ENCODE measurements around the gene PRLH. TPM values are rescaled to one million over a fixed set of nuclear protein-coding genes. Genes with fewer than 3 reads are reported as not detected.

Gene PRLH
- polyA plus RNA-seq, 2 of the 4 experiments (the other 2 are of a cell fraction): not detected

- TF ChIP-seq NPAS2 (CRISPR knock-in tag; IDR thresholded peaks at IDR 0.05; ENCODE audit: borderline replicate concordance): no peak
- TF ChIP-seq EP300 (IDR thresholded peaks at IDR 0.05): no peak
- H3K27ac ChIP-seq: no peak overlapping the region
- ChIA-PET POLR2A (no interaction called here), CTCF (interaction anchor here (2.5 kb wide), 1 partner anchor 54 kb away, joined by 10 read pairs; no protein-coding TSS in a partner anchor)
- H3K4me1 ChIP-seq: peaks cover 8% of the 10 kb centered on the region
- no peaks in the 10 kb centered on the region for H3K9me3 ChIP-seq
- 71% methylated on average over 1 of the region's 1 CpG for WGBS (ENCODE audit: missing lambda C conversion rate)
- ATAC-seq (no peak), FAIRE-seq (no peak), DNase-seq (ENCODE audit: low read depth in 1 of 2, low spot score in 1 of 2) (no peak)
- no peak overlapping the region for H3K4me2 ChIP-seq
- H3K4me3 ChIP-seq: no peak overlapping the region
Measured at GRCh38 chr2:237517990-237518389, 48.4 kb upstream of the PRLH start.

DNA sequence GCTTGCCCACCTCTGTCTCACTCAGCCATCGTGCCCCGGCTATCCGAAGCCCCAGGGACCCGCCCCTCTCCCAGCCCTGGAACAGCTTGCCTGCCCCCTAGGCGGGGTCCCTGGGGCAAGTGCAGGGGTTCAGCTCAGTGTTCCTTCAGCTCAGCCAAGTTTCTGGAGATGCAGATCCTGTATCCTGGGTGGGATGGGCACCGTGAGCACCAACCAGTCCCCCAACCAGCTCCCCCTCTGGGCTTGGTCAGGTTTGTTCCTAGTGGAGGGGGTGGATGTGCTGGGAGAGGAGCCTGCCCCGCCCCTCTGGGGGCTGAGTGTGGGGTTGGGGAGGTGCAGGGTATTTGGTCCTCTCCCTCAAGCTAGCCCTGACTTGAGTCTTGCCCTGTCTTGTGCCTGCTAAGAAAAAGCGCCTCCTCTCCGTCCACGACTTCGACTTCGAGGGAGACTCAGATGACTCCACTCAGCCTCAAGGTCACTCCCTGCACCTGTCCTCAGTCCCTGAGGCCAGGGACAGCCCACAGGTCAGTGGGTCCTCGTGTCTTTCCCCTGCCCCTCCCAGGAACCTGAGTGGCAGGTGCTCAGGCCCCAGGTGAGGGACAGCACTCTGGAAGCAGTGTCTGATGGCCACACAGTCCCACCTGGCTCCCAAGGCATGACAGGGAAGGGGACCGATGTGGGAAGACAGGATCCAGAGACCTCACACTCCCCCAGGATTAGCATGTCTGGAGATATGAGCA, 46.7 kb upstream of the PRLH start:
- FAIRE-seq (no peak), DNase-seq (ENCODE audit: low read depth in 1 of 2, low spot score in 1 of 2) (no peak), ATAC-seq (peak; percentile 20 to 38; a peak in 3 of 6 replicates)
- Histone ChIP-seq H3K4me3 (no peak overlapping the region), H3K27ac (peak overlapping the region in 1 of 2 experiments; percentile 51; a peak in 2 of 6 replicates), H3K4me1 (no peaks in the 10 kb centered on the region), H3K4me2 (no peak overlapping the region), H3K9me3 (no peaks in the 10 kb centered on the region)
- WGBS (ENCODE audit: missing lambda C conversion rate): 94% methylated on average over 13 of the region's 14 CpGs
- ChIA-PET POLR2A (interaction anchor here (0.9 kb wide), 1 partner anchor 19 kb away, joined by 4 read pairs; no protein-coding TSS in a partner anchor), CTCF (interaction anchor here (0.8 to 2.5 kb wide), 4 partner anchors 7 to 52 kb away, joined by 3 to 13 read pairs (median 7); no protein-coding TSS in a partner anchor)
- TF ChIP-seq JUN (IDR thresholded peaks at IDR 0.05) (peak in 1 of 2 experiments; percentile 11; a peak in 1 of 5 replicates), HEYL (CRISPR knock-in tag; IDR thresholded peaks at IDR 0.05) (no peak)

DNA sequence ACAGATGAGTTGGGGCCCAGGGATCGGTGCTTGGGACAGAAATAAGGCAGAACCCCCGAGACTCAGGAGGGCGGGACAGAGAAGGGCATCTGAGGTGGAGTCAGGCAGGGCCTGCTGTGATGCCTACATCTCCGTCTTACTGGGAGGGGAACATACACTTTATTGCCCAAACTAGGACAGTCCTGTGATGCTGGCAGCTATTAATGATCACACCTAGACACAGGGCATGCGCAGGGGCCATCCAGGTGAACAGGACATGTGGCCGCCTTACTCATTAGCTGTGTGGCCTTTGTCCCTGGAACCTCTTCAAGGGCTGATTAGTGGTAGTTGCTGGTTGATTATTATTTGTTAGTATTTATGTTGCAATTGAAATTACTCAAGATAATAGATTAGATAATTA, 46.1 kb upstream of the PRLH start:
- WGBS (ENCODE audit: missing lambda C conversion rate): 98% methylated on average over 6 of the region's 6 CpGs
- H3K4me1 ChIP-seq: no peaks in the 10 kb centered on the region
- H3K4me3 ChIP-seq: no peak overlapping the region
- FAIRE-seq: no peak
- TF ChIP-seq PBX3 (IDR thresholded peaks at IDR 0.05): no peak
- TF ChIP-seq RARB (CRISPR knock-in tag; IDR thresholded peaks at IDR 0.05): no peak
- TF ChIP-seq MAZ (IDR thresholded peaks at IDR 0.05; ENCODE audit: borderline replicate concordance, low read depth, low read length): no peak
- TF ChIP-seq POLR2A (IDR thresholded peaks at IDR 0.05; ENCODE audit: low read length): no peak
- no peak for TF ChIP-seq SREBF2 (IDR thresholded peaks at IDR 0.05)
- TF ChIP-seq POLR2AphosphoS2 (conservative IDR thresholded peaks at IDR 0.05; ENCODE audit: low read length): no peak
- no peak for TF ChIP-seq REST (IDR thresholded peaks at IDR 0.05)
- TF ChIP-seq HEYL (CRISPR knock-in tag; IDR thresholded peaks at IDR 0.05): no peak
- DNase-seq (ENCODE audit: low read depth in 1 of 2, low spot score in 1 of 2): no peak
- ChIA-PET POLR2A (no interaction called here), CTCF (interaction anchor here (0.8 to 2.5 kb wide), 5 partner anchors 8 to 52 kb away, joined by 4 to 13 read pairs (median 5); no protein-coding TSS in a partner anchor)
- no peak overlapping the region for H3K4me2 ChIP-seq
- no peaks in the 10 kb centered on the region for H3K9me3 ChIP-seq
- ATAC-seq: peak in 1 of 2 experiments; percentile 9; a peak in 2 of 6 replicates
- peak overlapping the region in 1 of 2 experiments; percentile 28; a peak in 1 of 6 replicates for H3K27ac ChIP-seq

GRCh38 chr2:237524631-237525030, 41.7 kb upstream of the PRLH start:
- Histone ChIP-seq H3K9me3 (no peaks in the 10 kb centered on the region), H3K4me1 (no peaks in the 10 kb centered on the region), H3K4me2 (no peak overlapping the region), H3K4me3 (no peak overlapping the region), H3K27ac (peak overlapping the region in 1 of 2 experiments; percentile 56; a peak in 1 of 6 replicates)
- DNase-seq (ENCODE audit: low read depth in 1 of 2, low spot score in 1 of 2): no peak
- peak in 1 of 2 experiments; percentile 11; a peak in 3 of 6 replicates for ATAC-seq
- FAIRE-seq: no peak
- CTCF ChIA-PET: interaction anchor here (1.3 to 2.4 kb wide), 3 partner anchors 9 to 54 kb away, joined by 3 to 18 read pairs (median 8); no protein-coding TSS in a partner anchor
- POLR2A ChIA-PET: no interaction called here
- 72% methylated on average over 6 of the region's 6 CpGs for WGBS (ENCODE audit: missing lambda C conversion rate)
- TF ChIP-seq RCOR1 (IDR thresholded peaks at IDR 0.05; ENCODE audit: low read depth, low read length): no peak
- no peak for TF ChIP-seq JUN (IDR thresholded peaks at IDR 0.05)
- TF ChIP-seq MAX (IDR thresholded peaks at IDR 0.05): no peak
- TF ChIP-seq HOXB5 (CRISPR knock-in tag; IDR thresholded peaks at IDR 0.05): no peak
- TF ChIP-seq, protein P1, sequence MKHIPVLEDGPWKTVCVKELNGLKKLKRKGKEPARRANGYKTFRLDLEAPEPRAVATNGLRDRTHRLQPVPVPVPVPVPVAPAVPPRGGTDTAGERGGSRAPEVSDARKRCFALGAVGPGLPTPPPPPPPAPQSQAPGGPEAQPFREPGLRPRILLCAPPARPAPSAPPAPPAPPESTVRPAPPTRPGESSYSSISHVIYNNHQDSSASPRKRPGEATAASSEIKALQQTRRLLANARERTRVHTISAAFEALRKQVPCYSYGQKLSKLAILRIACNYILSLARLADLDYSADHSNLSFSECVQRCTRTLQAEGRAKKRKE (CRISPR knock-in tag; IDR thresholded peaks at IDR 0.05; ENCODE audit: low read depth): no peak
- no peak for TF ChIP-seq FOSB (CRISPR knock-in tag; IDR thresholded peaks at IDR 0.05)
- TF ChIP-seq RFX5 (IDR thresholded peaks at IDR 0.05): no peak
- TF ChIP-seq PHF8 (IDR thresholded peaks at IDR 0.05; ENCODE audit: borderline replicate concordance, low read depth): no peak
- TF ChIP-seq JUNB (IDR thresholded peaks at IDR 0.05): no peak
- no peak for TF ChIP-seq FOXS1 (CRISPR knock-in tag; IDR thresholded peaks at IDR 0.05)
- TF ChIP-seq BHLHE40 (IDR thresholded peaks at IDR 0.05; ENCODE audit: low read depth, low read length): no peak
- no peak for TF ChIP-seq RAD21 (conservative IDR thresholded peaks at IDR 0.05 in 1 of 2, IDR thresholded peaks at IDR 0.05 in 1 of 2)
- TF ChIP-seq NFE2L2 (conservative IDR thresholded peaks at IDR 0.05; ENCODE audit: low read length): no peak
- no peak for TF ChIP-seq KDM1A (IDR thresholded peaks at IDR 0.05; ENCODE audit: low read depth)
- TF ChIP-seq FOSL2 (IDR thresholded peaks at IDR 0.05): no peak
- no peak for TF ChIP-seq FOSL2 (CRISPR knock-in tag; IDR thresholded peaks at IDR 0.05)

All from A549 (cell line).